WI38 (cell line): ENCODE results near the gene ACO2.

Source experiments
- H3K4me3 ChIP-seq: 2 replicates; pipeline ENCODE4 v1.5.1; 2011; ENCODE audit warnings: low read depth, mild to moderate bottlenecking, control low read depth, low read length
- CTCF ChIP-seq: IDR thresholded peaks from 2 replicates; pipeline ENCODE4 v1.5.1; 2012; ENCODE audit warnings: low read depth, mild to moderate bottlenecking, control low read depth, low read length

Gene ACO2

DNA sequence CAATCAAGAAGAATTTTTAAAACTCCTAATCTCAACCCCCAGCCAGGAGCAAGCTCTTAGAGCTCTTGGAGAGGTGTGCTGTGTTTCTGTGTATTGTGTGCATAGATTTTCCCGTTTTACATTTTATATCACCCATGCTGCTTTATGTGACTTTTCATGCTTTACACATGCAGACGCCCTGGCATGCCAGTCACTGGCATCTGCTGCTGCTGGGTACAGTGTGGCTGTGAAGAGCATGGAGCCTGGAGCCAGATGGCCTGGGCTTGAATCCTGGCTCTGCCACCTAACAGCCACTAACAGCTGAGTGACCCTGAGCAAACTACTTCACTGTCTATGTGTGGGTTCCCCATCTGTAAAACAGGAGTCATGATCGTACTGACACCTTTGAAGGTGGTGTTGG is 52.2 kb downstream of the ACO2 start:
- no peak for TF ChIP-seq CTCF
- H3K4me3 ChIP-seq, result no peak overlapping the region

DNA sequence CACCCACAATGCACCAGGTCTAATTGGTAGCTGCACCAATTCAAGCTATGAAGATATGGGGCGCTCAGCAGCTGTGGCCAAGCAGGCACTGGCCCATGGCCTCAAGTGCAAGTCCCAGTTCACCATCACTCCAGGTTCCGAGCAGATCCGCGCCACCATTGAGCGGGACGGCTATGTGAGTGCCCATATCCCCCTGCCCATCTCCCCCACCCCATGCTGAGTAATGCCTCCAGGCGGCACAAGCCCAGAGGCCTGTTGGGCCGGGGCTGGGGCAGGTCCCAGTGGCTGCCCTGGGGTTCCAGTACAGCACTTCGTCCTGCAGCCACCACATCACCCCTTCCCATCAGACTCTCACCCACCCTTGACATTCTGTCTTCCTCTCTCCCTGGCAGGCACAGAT is 53.9 kb downstream of the ACO2 start:
- TF ChIP-seq CTCF, result no peak
- H3K4me3 ChIP-seq, result no peak overlapping the region

DNA sequence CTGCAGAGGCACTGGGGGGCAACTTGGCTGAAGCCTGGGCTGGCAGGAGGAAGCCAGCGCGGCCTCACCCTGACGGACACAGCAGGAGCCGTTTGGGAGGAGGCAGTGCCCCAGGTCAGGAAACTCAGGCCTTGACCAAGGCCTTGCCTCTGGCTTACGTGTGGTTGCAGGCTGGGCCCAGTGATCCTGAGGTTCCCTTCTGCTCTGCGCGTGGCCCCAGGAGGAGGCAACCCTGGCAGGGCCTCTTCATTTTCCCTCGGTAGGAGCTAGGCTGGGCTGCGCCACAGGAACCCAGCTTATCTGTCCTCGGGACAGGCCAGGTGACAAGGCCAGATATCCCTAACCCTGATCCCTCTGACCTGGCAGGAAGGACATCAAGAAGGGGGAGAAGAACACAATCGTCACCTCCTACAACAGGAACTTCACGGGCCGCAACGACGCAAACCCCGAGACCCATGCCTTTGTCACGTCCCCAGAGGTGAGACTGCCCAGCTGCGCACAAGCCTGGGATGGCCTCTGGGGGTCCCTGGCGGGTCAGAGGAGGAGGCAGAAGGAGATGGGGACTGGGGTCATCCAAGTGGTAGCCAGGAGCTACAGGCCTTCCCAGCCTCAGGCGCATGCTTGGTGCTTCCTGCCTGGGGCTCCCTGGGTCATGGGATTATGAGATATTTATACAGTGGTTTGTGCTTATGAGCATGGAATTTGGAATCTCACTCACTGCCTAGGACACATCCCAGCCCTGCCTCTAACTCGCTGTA is 54.7 kb downstream of the ACO2 start:
- H3K4me3 ChIP-seq, result no peak overlapping the region
- no peak for TF ChIP-seq CTCF

DNA sequence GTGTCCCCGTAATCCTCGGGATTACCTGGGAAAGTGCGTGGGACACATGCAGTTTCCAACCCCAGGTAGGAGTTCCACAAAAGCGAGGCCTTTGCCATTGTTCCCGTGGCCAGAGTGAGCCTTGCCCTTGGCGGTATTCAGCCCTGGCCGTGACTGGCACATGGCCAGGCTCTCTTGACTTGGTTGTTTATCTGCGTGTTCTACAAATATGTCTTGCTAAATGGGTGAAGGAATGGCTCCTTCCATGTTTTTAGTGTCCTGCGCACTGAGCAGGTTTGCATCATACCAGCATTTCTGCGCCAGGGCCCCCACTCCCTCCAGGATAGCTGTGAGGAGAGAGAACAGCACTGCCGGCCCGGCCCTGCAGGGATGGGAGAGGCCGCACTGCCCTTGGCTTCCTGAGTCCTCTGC is 55.3 kb downstream of the ACO2 start:
- H3K4me3 ChIP-seq, result no peak overlapping the region
- TF ChIP-seq CTCF, result no peak

DNA sequence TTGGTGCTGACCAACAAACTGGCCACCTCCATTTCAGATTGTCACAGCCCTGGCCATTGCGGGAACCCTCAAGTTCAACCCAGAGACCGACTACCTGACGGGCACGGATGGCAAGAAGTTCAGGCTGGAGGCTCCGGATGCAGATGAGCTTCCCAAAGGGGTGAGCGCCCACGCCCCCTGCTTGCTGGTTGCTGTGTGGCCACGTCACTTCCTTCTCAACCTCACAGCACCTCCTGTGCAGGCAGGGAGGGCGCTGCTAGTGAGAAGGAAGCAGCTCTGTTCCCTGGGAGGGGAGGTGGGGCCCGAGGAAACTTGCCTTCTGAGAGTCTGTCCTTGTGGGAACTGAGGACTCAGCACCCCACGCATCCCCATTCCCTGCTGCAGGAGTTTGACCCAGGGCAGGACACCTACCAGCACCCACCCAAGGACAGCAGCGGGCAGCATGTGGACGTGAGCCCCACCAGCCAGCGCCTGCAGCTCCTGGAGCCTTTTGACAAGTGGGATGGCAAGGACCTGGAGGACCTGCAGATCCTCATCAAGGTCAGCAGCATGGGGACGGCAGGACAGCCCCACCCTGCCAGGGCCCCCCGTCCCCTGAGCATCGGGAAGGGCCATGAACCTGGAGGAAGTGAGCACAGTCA is 56.0 kb downstream of the ACO2 start:
- no peak for TF ChIP-seq CTCF
- H3K4me3 ChIP-seq, result no peak overlapping the region

DNA sequence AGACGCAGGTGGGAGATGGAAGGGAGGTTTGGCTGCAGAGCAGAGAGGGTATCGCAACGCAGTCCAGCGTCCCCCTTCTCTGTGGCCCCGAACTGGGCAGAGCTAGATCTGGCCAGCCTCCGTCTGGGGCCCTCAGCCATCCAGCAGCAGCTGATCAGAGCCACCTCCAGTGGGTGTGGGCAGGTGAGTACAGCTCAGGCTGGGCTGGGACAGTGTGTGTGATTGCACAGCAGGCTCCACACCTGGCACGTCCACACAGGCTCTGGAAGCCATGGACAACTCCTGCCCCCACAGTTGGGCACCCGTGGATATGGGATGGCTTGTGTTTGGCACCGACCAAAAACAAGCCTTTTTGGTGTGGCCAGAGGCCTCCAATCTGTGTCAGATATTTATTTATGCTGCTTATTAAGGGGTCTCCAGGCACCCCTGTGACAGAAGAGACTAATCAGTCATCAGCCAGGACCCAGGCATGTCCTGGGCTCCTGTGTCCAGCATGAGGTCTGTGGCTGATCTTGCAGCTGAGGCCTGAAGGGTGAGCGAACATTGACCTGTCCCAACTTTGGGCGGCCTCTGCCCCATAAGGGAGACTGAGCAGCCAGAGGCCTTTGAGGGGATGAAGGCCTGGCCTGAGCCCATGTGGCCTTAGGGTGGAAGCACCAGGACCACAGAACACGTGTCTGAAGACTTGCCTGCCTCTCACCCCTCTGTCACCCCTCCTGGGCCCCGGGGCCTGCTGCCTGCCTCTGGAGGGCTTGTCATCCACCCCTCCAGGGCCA is 56.7 kb downstream of the ACO2 start:
- no peak for TF ChIP-seq CTCF
- H3K4me3 ChIP-seq, result no peak overlapping the region

- TF ChIP-seq CTCF, result no peak
- no peak overlapping the region for H3K4me3 ChIP-seq
These were observed 57.4 kb downstream of the ACO2 start for GRCh38 chr22:41526226-41526829.
